ENCODE measurements around the gene TAP1.
"Not testable (repeated sequence)": the region's sequence is repeated elsewhere in the genome, so short reads cannot be mapped to it uniquely, and the experiment has no call there.

The TAP1 gene, protein sequence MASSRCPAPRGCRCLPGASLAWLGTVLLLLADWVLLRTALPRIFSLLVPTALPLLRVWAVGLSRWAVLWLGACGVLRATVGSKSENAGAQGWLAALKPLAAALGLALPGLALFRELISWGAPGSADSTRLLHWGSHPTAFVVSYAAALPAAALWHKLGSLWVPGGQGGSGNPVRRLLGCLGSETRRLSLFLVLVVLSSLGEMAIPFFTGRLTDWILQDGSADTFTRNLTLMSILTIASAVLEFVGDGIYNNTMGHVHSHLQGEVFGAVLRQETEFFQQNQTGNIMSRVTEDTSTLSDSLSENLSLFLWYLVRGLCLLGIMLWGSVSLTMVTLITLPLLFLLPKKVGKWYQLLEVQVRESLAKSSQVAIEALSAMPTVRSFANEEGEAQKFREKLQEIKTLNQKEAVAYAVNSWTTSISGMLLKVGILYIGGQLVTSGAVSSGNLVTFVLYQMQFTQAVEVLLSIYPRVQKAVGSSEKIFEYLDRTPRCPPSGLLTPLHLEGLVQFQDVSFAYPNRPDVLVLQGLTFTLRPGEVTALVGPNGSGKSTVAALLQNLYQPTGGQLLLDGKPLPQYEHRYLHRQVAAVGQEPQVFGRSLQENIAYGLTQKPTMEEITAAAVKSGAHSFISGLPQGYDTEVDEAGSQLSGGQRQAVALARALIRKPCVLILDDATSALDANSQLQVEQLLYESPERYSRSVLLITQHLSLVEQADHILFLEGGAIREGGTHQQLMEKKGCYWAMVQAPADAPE

DNA sequence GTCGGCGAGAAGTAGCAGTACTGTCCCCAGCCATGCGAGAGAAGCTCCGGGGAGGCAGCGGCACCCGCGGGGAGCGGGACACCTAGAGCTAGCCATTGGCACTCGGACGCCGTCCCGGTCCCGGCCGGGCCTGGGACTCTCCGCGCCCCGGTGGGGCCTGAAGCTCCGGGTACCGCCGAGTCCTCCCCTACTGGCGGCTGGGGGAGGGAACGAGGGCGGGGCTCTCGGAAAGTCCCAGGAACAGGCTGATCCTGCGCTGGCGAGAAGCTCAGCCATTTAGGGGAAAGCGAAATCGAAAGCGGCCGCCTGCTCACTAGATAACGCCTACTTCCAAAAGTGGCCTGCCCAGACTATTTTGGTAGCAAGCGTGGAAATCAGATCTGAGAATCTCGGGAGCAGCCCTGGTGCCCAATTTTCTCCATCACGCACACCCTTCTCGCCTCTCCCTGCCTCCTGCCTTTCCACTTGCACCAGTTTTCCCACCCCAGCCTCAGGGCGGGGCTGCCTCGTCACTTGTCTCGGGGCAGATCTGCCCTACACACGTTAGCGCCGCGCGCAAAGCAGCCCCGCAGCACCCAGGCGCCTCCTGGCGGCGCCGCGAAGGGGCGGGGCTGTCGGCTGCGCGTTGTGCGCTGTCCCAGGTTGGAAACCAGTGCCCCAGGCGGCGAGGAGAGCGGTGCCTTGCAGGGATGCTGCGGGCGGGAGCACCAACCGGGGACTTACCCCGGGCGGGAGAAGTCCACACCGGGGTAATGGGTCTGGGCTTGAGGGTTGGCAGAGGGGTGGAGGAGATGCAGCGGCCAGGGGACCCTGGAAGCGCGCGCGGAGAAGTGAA lies at the start of gene TAP1, which contains the start of gene PSMB9:
Gene TAP1 (minus strand): TSS at position 164 of the 835 bp plus-strand sequence. CDS start 68 bp downstream, at position 96.
Gene PSMB9 (plus strand): TSS at position 652 of the 835 bp plus-strand sequence. CDS start 38 bp downstream, at position 690.
- no peak for DNase-seq

DNA sequence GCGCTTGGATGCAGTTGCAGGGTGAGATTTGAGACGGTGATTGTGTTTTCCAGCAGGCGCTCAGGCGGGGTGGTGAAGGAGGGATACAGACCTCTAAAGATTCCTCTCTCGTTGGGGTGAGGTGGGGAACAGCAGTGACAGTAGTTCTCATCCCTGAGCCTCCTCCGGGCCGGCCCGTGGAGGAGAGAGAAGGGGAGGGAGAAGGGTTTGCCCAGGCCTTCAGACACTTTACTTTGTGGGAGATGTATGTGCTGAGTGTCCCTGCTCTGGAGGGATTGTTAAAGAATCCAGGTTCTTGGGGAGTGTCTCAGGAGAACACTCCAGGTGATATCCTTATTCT lies 41.5 kb upstream of the TAP1 start:
- DNase-seq, result no peak

- peak; percentile 79 for DNase-seq
These were observed 40.8 kb upstream of the TAP1 start for GRCh38 chr6:32894085-32895005.

GRCh38 chr6:32890831-32891230 lies 37.3 kb upstream of the TAP1 start:
- DNase-seq, result no peak

GRCh38 chr6:32889533-32889932 lies 36.0 kb upstream of the TAP1 start:
- DNase-seq, result no peak

DNA sequence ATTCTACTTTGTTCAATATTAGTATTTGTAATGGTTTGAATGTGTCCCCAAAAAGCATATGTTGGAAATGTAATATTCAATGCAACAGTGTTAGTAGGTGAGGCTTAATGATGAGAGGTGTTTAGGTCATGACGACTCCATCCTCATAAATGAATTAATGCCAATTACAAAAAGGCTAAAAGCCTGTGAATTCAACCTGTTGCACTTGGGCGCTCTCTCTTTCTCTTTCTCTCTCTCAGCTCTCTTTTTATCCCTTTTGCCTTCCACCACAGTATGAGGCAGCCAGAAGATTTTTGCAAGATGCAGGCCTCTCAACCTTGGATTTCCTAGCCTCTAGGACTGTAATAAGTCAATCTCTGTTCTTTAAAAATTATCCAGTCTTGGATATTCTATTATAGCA lies 35.1 kb upstream of the TAP1 start:
- DNase-seq, result no peak

GRCh38 chr6:32887616-32888015 lies 34.1 kb upstream of the TAP1 start:
- no peak for DNase-seq

DNA sequence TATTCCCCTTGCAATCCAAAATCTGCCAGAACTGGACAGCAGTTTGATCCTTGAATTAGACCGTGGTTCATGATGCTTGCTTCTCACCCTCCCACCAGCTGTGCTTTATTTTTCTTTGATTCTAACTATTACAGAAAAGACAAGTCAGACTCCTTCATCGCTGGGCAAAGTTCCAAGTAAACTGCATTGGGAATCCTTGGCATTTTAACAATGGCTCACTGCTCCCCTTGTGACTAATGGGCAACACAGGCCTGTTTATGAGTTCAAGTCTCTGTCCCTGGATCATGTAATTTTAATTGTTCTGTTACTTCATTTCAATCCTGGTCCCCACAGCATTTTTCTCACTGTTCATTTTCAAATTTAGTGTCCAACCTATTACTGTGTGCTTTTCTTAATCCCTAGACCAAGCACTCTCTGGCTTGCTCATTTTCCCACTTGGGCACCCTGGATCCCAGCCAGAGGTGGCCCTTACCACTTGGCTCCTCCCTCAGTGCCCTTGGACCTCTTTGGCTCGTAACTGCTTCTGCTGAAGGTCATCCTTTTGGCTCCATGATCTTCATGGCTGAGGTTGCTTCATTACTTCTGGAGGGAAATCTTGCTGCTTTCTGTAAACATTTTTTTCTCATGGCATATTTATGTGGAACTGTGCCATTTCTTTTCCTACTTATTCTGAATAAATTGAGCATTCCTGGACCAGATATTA lies 33.3 kb upstream of the TAP1 start:
- DNase-seq, result peak; percentile 48

GRCh38 chr6:32885698-32886286 lies 32.3 kb upstream of the TAP1 start:
- DNase-seq, result peak; percentile 49

GRCh38 chr6:32883789-32884188 lies 30.3 kb upstream of the TAP1 start:
- no peak for DNase-seq

GRCh38 chr6:32882879-32883250 lies 29.4 kb upstream of the TAP1 start:
- no peak for DNase-seq

DNA sequence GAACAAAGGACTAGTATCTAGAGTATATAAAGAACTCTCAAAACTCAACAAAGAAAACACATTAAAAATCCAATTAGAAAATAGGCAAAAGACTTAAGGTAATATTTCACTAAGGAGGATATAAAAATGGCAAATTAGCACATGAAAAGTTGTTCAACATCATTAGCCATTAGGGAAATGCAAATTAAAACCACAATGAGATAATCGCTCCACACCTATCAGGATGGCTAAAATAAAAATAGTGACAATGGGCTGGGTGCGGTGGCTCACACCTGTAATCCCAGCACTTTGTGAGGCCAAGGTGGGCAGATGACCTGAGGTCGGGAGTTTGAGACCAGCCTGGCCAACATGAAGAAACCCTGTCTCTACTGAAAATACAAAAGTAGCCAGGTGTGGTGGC lies 27.5 kb upstream of the TAP1 start:
- not testable (repeated sequence) for DNase-seq

GRCh38 chr6:32879691-32880090 lies 26.2 kb upstream of the TAP1 start:
- DNase-seq, result no peak

- no peak for DNase-seq
These were observed 23.1 kb upstream of the TAP1 start for GRCh38 chr6:32876603-32877002.

- not testable (repeated sequence) for DNase-seq
These were observed 20.4 kb upstream of the TAP1 start for GRCh38 chr6:32873947-32874346.

- DNase-seq, result peak; percentile 13
These were observed 14.8 kb upstream of the TAP1 start for GRCh38 chr6:32868257-32868788.

GRCh38 chr6:32867554-32868256 lies 14.2 kb upstream of the TAP1 start:
- no peak for DNase-seq

- DNase-seq, result no peak
These were observed 13.5 kb upstream of the TAP1 start for GRCh38 chr6:32867022-32867477.

GRCh38 chr6:32865724-32866443 lies 12.4 kb upstream of the TAP1 start:
- no peak for DNase-seq
